ENCODE results near the gene AADACL4.

The AADACL4 gene

GRCh38 chr1:12714710-12715475, 71.0 kb downstream of the AADACL4 start:
- DNase-seq: no peak

- no peak for DNase-seq
Measured at GRCh38 chr1:12715896-12716437, 72.1 kb downstream of the AADACL4 start, which contains the start of gene AADACL3. Gene AADACL3, plus strand, starts transcription at chr1:12716110. Its CDS starts 67 bp downstream, at chr1:12716177.
